Liver (tissue), 9 donors: ENCODE data around the gene B3GALT5. TPM values are rescaled to one million over a fixed set of nuclear protein-coding genes. Genes with fewer than 3 reads are reported as not detected.

Source experiments
- DNase-seq: peaks from one replicate; pipeline ENCODE4 v3.0.0-alpha.2; 2017; ENCODE audit warnings: low spot score
- H3K27ac ChIP-seq, 2 donors: one replicate each; pipeline ENCODE4 v1.7.0; 2013; ENCODE audit warnings: inconsistent platforms in 2 of 2, low read length in 2 of 2, control low read depth in 1 of 2, low read depth in 1 of 2, mild to moderate bottlenecking in 1 of 2
- H3K27me3 ChIP-seq, 4 donors: one replicate each; pipeline versions ENCODE4 v1.6.1 to v1.7.0; 2013; ENCODE audit warnings: low read length in 3 of 4, inconsistent platforms in 1 of 4, mild to moderate bottlenecking in 1 of 4, moderate library complexity in 1 of 4; ENCODE audit not compliant: control insufficient read depth in 4 of 4, insufficient read depth in 4 of 4
- H3K36me3 ChIP-seq, 4 donors: one replicate each; pipeline versions ENCODE4 v1.6.1 to v1.7.0; 2013; ENCODE audit warnings: low read length in 3 of 4, mild to moderate bottlenecking in 3 of 4, low read depth in 1 of 4, moderate library complexity in 1 of 4; ENCODE audit not compliant: control insufficient read depth in 4 of 4, insufficient read depth in 3 of 4
- H3K4me1 ChIP-seq, 4 donors: one replicate each; pipeline versions ENCODE4 v1.6.1 to v1.7.0; 2013; ENCODE audit warnings: low read length in 3 of 4, mild to moderate bottlenecking in 3 of 4, moderate library complexity in 1 of 4; ENCODE audit not compliant: control insufficient read depth in 4 of 4, insufficient read depth in 4 of 4
- H3K4me3 ChIP-seq, 3 donors: one replicate each; pipeline versions ENCODE4 v1.6.1 to v1.7.0; 2013; ENCODE audit warnings: low read length in 3 of 3, control low read depth in 1 of 3, low read depth in 1 of 3, mild to moderate bottlenecking in 1 of 3
- H3K9ac ChIP-seq, 2 donors: one replicate each; pipeline ENCODE4 v1.7.0; 2013; ENCODE audit warnings: low read length in 2 of 2, mild to moderate bottlenecking in 2 of 2, moderate library complexity in 2 of 2, control low read depth in 1 of 2, low read depth in 1 of 2
- H3K9me3 ChIP-seq, 4 donors: one replicate each; pipeline versions ENCODE4 v1.6.1 to v1.7.0; 2013; ENCODE audit warnings: low read length in 3 of 4; ENCODE audit not compliant: control insufficient read depth in 4 of 4
- EGR1 ChIP-seq, 2 donors: IDR thresholded peaks; 2 replicates each; pipeline ENCODE4 v1.6.1; 2016 to 2018; ENCODE audit warnings: antibody characterized with exemption in 2 of 2, low read depth in 2 of 2
- FOXA1 ChIP-seq: IDR thresholded peaks from 2 replicates; pipeline ENCODE4 v1.6.1; 2016; ENCODE audit warnings: antibody characterized with exemption
- FOXA2 ChIP-seq: IDR thresholded peaks from 2 replicates; pipeline ENCODE4 v1.6.1; 2016; ENCODE audit warnings: antibody characterized with exemption
- HNF4A ChIP-seq, 2 donors: conservative IDR thresholded peaks; 2 replicates each; pipeline ENCODE4 v1.6.1; 2016; ENCODE audit warnings: antibody characterized with exemption in 2 of 2, mild to moderate bottlenecking in 2 of 2
- HNF4G ChIP-seq: IDR thresholded peaks from 2 replicates; pipeline ENCODE4 v1.6.1; 2016; ENCODE audit warnings: antibody characterized with exemption
- JUND ChIP-seq, 2 donors: IDR thresholded peaks; 2 replicates each; pipeline ENCODE4 v1.6.1; 2016; ENCODE audit warnings: antibody characterized with exemption in 2 of 2
- NR2F2 ChIP-seq: IDR thresholded peaks from 2 replicates; pipeline ENCODE4 v1.6.1; 2016; ENCODE audit warnings: antibody characterized with exemption
- RAD21 ChIP-seq, 2 donors: IDR thresholded peaks; 2 replicates each; pipeline ENCODE4 v1.6.1; 2016; ENCODE audit warnings: antibody characterized with exemption in 2 of 2, mild to moderate bottlenecking in 2 of 2
- REST ChIP-seq: IDR thresholded peaks from 2 replicates; pipeline ENCODE4 v1.6.1; 2016; ENCODE audit warnings: antibody characterized with exemption, mild to moderate bottlenecking
- RXRA ChIP-seq, 2 donors: IDR thresholded peaks; 2 replicates each; pipeline ENCODE4 v1.6.1; 2017 to 2018; ENCODE audit warnings: antibody characterized with exemption in 2 of 2, mild to moderate bottlenecking in 1 of 2
- SP1 ChIP-seq: IDR thresholded peaks from 2 replicates; pipeline ENCODE4 v1.6.1; 2018; ENCODE audit warnings: antibody characterized with exemption, mild to moderate bottlenecking
- TAF1 ChIP-seq: conservative IDR thresholded peaks from 2 replicates; pipeline ENCODE4 v1.6.1; 2016; ENCODE audit warnings: antibody characterized with exemption, mild to moderate bottlenecking
- YY1 ChIP-seq: IDR thresholded peaks from 2 replicates; pipeline ENCODE4 v1.6.1; 2016; ENCODE audit warnings: antibody characterized with exemption, mild to moderate bottlenecking
- WGBS: extraction: QIAGEN DNeasy Blood & Tissue Kit; methylation state at CpG from one replicate; pipeline ENCODE4 v1.1.7; 2013; 5-methylcytosine and 5-hydroxymethylcytosine counted together
- polyA plus RNA-seq, 2 donors: library from polyadenylated mRNA; stranded (reverse) in 1 of 2; unstranded in 1 of 2; fragments of 200-250 nt in 1 of 2; fragments of >200 nt in 1 of 2; fragmentation: Nextera tagmentation in 1 of 2; extraction: Ambion mirVana in 1 of 2; gene quantifications; one replicate each; pipeline versions ENCODE4 v1.2.1 to v1.2.3, GENCODE V29; 2013 to 2015
- total RNA-seq, 2 donors: library from RNA; depleted of rRNA; stranded (reverse); fragments of >200 nt; gene quantifications; one replicate each; pipeline ENCODE4 v1.2.3, GENCODE V29; 2014
- TF ChIP-seq, protein P1 (sequence below): fragments of 150-350 bp; IDR thresholded peaks from 2 replicates; pipeline ENCODE4 v1.5.1; 2017; ENCODE audit warnings: improper control_type of control experiment, low read depth, low read length; ENCODE audit not compliant: missing input control
- TF ChIP-seq, protein P2 (sequence below): IDR thresholded peaks from 2 replicates; pipeline ENCODE4 v1.6.1; 2016; ENCODE audit warnings: antibody characterized with exemption
- TF ChIP-seq, protein P3 (sequence below): IDR thresholded peaks from 2 replicates; pipeline ENCODE4 v1.6.1; 2016; ENCODE audit warnings: antibody characterized with exemption
- donor health status: healthy.
- donor health status: healthy.
- donor health status: healthy.
- donor health status: healthy.
- donor health status: healthy.

Gene B3GALT5
- total and polyA plus RNA-seq, 4 donors, result 0.05 to 0.33 (median 0.10) TPM

DNA sequence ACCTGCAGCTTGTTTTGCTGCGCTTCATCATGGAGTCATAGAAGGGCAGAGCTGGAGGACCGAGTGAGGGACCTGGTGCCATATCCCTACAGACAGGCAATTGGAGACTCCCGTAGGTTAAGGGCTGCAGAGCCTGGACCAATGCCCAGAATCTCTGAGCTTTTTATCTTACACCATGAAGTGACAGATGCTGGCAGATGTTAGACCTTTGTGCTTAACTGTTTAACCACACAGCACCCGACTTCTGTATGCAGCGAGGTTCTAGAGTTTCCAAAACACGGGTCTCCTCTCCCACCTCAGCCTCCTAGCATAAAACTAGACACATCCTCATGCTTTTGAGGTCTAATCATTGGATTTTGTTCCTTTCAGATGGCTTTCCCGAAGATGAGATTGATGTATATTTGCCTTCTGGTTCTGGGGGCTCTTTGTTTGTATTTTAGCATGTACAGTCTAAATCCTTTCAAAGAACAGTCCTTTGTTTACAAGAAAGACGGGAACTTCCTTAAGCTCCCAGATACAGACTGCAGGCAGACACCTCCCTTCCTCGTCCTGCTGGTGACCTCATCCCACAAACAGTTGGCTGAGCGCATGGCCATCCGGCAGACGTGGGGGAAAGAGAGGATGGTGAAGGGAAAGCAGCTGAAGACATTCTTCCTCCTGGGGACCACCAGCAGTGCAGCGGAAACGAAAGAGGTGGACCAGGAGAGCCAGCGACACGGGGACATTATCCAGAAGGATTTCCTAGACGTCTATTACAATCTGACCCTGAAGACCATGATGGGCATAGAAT is 47.6 kb downstream of the B3GALT5 start:
- Histone ChIP-seq H3K4me1 (no peaks in the 10 kb centered on the region), H3K9ac (no peak overlapping the region), H3K27me3 (peaks cover 0 to 3% (median 0%) of the 10 kb centered on the region in 4 donors), H3K36me3 (no peaks in the 10 kb centered on the region), H3K27ac (no peak overlapping the region), H3K9me3 (no peaks in the 10 kb centered on the region), H3K4me3 (no peak overlapping the region)
- no peak for DNase-seq
- WGBS, result 35% methylated on average over 17 of the region's 17 CpGs
- TF ChIP-seq HNF4G (no peak), HNF4A (conservative IDR thresholded peaks at IDR 0.05) (no peak), YY1 (no peak), REST (no peak), NR2F2 (no peak), JUND (IDR thresholded peaks at IDR 0.05) (no peak), RXRA (IDR thresholded peaks at IDR 0.05) (no peak), TAF1 (no peak), FOXA1 (no peak), EGR1 (IDR thresholded peaks at IDR 0.05; ENCODE audit: low read depth in 2 of 2) (no peak), FOXA2 (no peak), RAD21 (IDR thresholded peaks at IDR 0.05) (no peak), SP1 (no peak)
- TF ChIP-seq, protein P1, sequence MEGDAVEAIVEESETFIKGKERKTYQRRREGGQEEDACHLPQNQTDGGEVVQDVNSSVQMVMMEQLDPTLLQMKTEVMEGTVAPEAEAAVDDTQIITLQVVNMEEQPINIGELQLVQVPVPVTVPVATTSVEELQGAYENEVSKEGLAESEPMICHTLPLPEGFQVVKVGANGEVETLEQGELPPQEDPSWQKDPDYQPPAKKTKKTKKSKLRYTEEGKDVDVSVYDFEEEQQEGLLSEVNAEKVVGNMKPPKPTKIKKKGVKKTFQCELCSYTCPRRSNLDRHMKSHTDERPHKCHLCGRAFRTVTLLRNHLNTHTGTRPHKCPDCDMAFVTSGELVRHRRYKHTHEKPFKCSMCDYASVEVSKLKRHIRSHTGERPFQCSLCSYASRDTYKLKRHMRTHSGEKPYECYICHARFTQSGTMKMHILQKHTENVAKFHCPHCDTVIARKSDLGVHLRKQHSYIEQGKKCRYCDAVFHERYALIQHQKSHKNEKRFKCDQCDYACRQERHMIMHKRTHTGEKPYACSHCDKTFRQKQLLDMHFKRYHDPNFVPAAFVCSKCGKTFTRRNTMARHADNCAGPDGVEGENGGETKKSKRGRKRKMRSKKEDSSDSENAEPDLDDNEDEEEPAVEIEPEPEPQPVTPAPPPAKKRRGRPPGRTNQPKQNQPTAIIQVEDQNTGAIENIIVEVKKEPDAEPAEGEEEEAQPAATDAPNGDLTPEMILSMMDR, result no peak
- TF ChIP-seq, protein P2, sequence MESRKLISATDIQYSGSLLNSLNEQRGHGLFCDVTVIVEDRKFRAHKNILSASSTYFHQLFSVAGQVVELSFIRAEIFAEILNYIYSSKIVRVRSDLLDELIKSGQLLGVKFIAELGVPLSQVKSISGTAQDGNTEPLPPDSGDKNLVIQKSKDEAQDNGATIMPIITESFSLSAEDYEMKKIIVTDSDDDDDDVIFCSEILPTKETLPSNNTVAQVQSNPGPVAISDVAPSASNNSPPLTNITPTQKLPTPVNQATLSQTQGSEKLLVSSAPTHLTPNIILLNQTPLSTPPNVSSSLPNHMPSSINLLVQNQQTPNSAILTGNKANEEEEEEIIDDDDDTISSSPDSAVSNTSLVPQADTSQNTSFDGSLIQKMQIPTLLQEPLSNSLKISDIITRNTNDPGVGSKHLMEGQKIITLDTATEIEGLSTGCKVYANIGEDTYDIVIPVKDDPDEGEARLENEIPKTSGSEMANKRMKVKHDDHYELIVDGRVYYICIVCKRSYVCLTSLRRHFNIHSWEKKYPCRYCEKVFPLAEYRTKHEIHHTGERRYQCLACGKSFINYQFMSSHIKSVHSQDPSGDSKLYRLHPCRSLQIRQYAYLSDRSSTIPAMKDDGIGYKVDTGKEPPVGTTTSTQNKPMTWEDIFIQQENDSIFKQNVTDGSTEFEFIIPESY, result no peak
- TF ChIP-seq, protein P3, sequence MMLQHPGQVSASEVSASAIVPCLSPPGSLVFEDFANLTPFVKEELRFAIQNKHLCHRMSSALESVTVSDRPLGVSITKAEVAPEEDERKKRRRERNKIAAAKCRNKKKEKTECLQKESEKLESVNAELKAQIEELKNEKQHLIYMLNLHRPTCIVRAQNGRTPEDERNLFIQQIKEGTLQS, result no peak

- WGBS, result 91% methylated on average over 18 of the region's 18 CpGs
- H3K27ac ChIP-seq, result no peak overlapping the region
- no peaks in the 10 kb centered on the region for H3K4me1 ChIP-seq
- H3K9ac ChIP-seq, result no peak overlapping the region
- peaks cover 0 to 3% (median 0%) of the 10 kb centered on the region in 4 donors for H3K27me3 ChIP-seq
- no peaks in the 10 kb centered on the region for H3K36me3 ChIP-seq
- no peak for DNase-seq
- TF ChIP-seq FOXA2 (no peak), RAD21 (IDR thresholded peaks at IDR 0.05) (no peak)
- TF ChIP-seq, protein P1, result no peak
- no peak overlapping the region for H3K4me3 ChIP-seq
- H3K9me3 ChIP-seq, result no peaks in the 10 kb centered on the region
Measured at GRCh38 chr21:39661121-39661520, 48.4 kb downstream of the B3GALT5 start.
